CD4-positive, alpha-beta T cell treated with Interleukin-17A for 4 hours (primary cell): ENCODE measurements around the gene CCR3.

Experiments
- DNase-seq: peaks from one replicate; pipeline ENCODE4 v3.0.0-alpha.2; 2020; ENCODE audit warnings: mixed read lengths

The CCR3 gene

GRCh38 chr3:46277476-46277875 is 35.2 kb downstream of the CCR3 start:
- DNase-seq, result no peak

GRCh38 chr3:46278816-46279672 is 36.8 kb downstream of the CCR3 start:
- no peak for DNase-seq

GRCh38 chr3:46280105-46280797 is 38.0 kb downstream of the CCR3 start:
- peak; percentile 72 for DNase-seq

GRCh38 chr3:46281551-46281950 is 39.3 kb downstream of the CCR3 start:
- DNase-seq, result no peak

GRCh38 chr3:46282041-46282440 is 39.8 kb downstream of the CCR3 start:
- DNase-seq, result no peak

- no peak for DNase-seq
Observed at GRCh38 chr3:46282696-46283095, 40.4 kb downstream of the CCR3 start.

- DNase-seq, result no peak
Observed at GRCh38 chr3:46283881-46284450, 41.7 kb downstream of the CCR3 start.

- peak; percentile 59 for DNase-seq
Observed at GRCh38 chr3:46284981-46285683, 42.9 kb downstream of the CCR3 start.

GRCh38 chr3:46285931-46286619 is 43.8 kb downstream of the CCR3 start:
- no peak for DNase-seq

GRCh38 chr3:46286947-46287565 is 44.8 kb downstream of the CCR3 start:
- no peak for DNase-seq

- DNase-seq, result no peak
Observed at GRCh38 chr3:46289551-46289950, 47.3 kb downstream of the CCR3 start.

GRCh38 chr3:46289966-46290365 is 47.7 kb downstream of the CCR3 start:
- DNase-seq, result no peak

- DNase-seq, result no peak
Observed at GRCh38 chr3:46291046-46291445, 48.8 kb downstream of the CCR3 start.

- DNase-seq, result no peak
Observed at GRCh38 chr3:46293035-46293724, 50.9 kb downstream of the CCR3 start.

- no peak for DNase-seq
Observed at GRCh38 chr3:46293991-46294833, 52.0 kb downstream of the CCR3 start.

- DNase-seq, result no peak
Observed at GRCh38 chr3:46296826-46297225, 54.6 kb downstream of the CCR3 start.

GRCh38 chr3:46297658-46298423 is 55.6 kb downstream of the CCR3 start:
- no peak for DNase-seq

GRCh38 chr3:46298871-46299607 is 56.8 kb downstream of the CCR3 start:
- no peak for DNase-seq
